Dedifferentiated amniotic fluid mesenchymal stem cell (primary cell): ENCODE data around the gene GNG7.
"Not testable (repeated sequence)": the region's sequence is repeated elsewhere in the genome, so short reads cannot be mapped to it uniquely, and the experiment has no call there.

Experiments
- DNase-seq: peaks from one replicate; pipeline ENCODE4 v3.0.0-alpha.2; 2016; ENCODE audit errors: extremely low spot score

GNG7 gene

GRCh38 chr19:2464389-2464788, 238.1 kb downstream of the GNG7 start:
- no peak for DNase-seq

- not testable (repeated sequence) for DNase-seq
Measured at GRCh38 chr19:2463694-2464093, 238.8 kb downstream of the GNG7 start.

DNA sequence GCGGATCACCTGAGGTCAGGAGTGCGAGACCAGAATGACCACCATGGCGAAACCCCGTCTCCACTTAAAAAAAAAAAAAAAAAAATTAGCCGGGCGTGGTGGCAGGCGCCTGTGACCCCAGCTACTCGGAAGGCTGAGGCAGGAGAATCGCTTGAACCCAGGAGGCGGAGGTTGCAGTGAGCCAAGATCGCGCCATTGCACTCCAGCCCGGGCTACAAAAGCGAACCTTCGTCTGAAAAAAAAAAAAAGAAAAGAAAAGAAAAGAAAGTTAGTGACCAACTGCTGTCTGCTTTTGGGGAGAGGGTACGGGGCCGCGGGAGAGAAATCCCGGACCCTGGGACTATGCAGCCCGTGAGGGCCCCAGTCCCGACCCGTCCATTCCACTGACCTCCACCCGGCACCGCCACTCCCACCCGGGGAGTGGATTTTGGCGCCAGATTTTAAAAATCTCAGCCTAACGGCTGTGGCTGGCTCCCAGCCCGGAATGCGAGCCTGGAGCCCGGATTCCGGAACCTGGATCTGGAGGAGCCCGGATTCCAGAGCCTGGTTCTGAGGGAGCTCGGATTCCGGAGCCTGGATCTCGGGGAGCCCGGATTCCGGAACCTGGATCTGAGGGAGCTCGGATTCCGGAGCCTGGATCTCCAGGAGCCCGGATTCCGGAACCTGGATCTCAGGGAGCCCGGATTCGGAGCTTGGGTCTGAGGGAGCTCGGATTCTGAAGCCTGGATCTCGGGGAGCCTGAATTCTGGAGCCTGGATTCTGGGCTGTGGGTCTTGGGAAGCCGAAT, 239.7 kb downstream of the GNG7 start:
- peak; percentile 91 for DNase-seq

- no peak for DNase-seq
Measured at GRCh38 chr19:2461751-2462634, 240.5 kb downstream of the GNG7 start.
